Measurements from ENCODE around the gene ABCA1.

ABCA1 gene

GRCh38 chr9:104866191-104866590 lies 61.8 kb downstream of the ABCA1 start:
- peak; percentile 75 to 84 for DNase-seq
- no peak overlapping the region for H2AK5ac ChIP-seq (ENCODE audit: low read length)
- H3K4me2 ChIP-seq (ENCODE audit: low read length): no peak overlapping the region
- WGBS (ENCODE audit: extremely low coverage, insufficient coverage, insufficient read length): no CpG with 5 or more reads among the region's 1 CpG
- H4K91ac ChIP-seq (ENCODE audit: low read depth, low read length): no peak overlapping the region
- peaks cover 2% of the 10 kb centered on the region for H3K79me2 ChIP-seq (ENCODE audit: control insufficient read depth, insufficient read depth, low read length, poor library complexity)
- no peak overlapping the region for H4K12ac ChIP-seq (ENCODE audit: low read depth, low read length)
- H2BK12ac ChIP-seq (ENCODE audit: low read length): no peak overlapping the region
- H4K8ac ChIP-seq (ENCODE audit: low read depth, low read length): no peak overlapping the region
- H3K4ac ChIP-seq (ENCODE audit: low read depth, low read length): no peak overlapping the region
- no peak overlapping the region for H3K27ac ChIP-seq (ENCODE audit: low read depth, low read length)
- no peak overlapping the region for H2BK5ac ChIP-seq (ENCODE audit: low read depth, low read length, poor library complexity)
- no peak overlapping the region for H2AFZ ChIP-seq (ENCODE audit: insufficient read depth, low read length, poor library complexity)
- peaks cover 6% of the 10 kb centered on the region for H3K79me1 ChIP-seq (ENCODE audit: low read length)
- H3K18ac ChIP-seq (ENCODE audit: low read length): no peak overlapping the region
- no peaks in the 10 kb centered on the region for H3K27me3 ChIP-seq (ENCODE audit: insufficient read depth, low read length)
- H3K23ac ChIP-seq (ENCODE audit: low read length): no peak overlapping the region
- H3K4me3 ChIP-seq (ENCODE audit: low read depth, low read length): no peak overlapping the region
- H3K9me3 ChIP-seq (ENCODE audit: insufficient read depth, low read depth, low read length): peaks cover 1% of the 10 kb centered on the region
- H3K14ac ChIP-seq (ENCODE audit: low read length): no peak overlapping the region
- H2BK120ac ChIP-seq (ENCODE audit: insufficient read depth, low read length, poor library complexity): no peak overlapping the region
- no peaks in the 10 kb centered on the region for H3K36me3 ChIP-seq (ENCODE audit: control insufficient read depth in 1 of 2, insufficient read depth in 2 of 2, low read length in 2 of 2)
- peaks cover 10 to 14% of the 10 kb centered on the region in 2 experiments for H3K4me1 ChIP-seq (ENCODE audit: control insufficient read depth in 1 of 2, insufficient read depth in 2 of 2, low read length in 2 of 2)
- no peak overlapping the region for H3K9ac ChIP-seq (ENCODE audit: low read length)

GRCh38 chr9:104864675-104865104 lies 63.3 kb downstream of the ABCA1 start:
- Histone ChIP-seq H2AK5ac (ENCODE audit: low read length) (no peak overlapping the region), H2BK12ac (ENCODE audit: low read length) (peak overlapping the region; percentile 38), H4K91ac (ENCODE audit: low read depth, low read length) (peak overlapping the region; percentile 27), H3K4me1 (ENCODE audit: control insufficient read depth in 1 of 2, insufficient read depth in 2 of 2, low read length in 2 of 2) (peaks cover 7 to 14% of the 10 kb centered on the region in 2 experiments), H3K27ac (ENCODE audit: low read depth, low read length) (no peak overlapping the region), H3K14ac (ENCODE audit: low read length) (no peak overlapping the region), H3K79me2 (ENCODE audit: control insufficient read depth, insufficient read depth, low read length, poor library complexity) (peaks cover 2% of the 10 kb centered on the region), H3K4ac (ENCODE audit: low read depth, low read length) (no peak overlapping the region), H3K4me3 (ENCODE audit: low read depth, low read length) (no peak overlapping the region), H2BK5ac (ENCODE audit: low read depth, low read length, poor library complexity) (no peak overlapping the region), H2AFZ (ENCODE audit: insufficient read depth, low read length, poor library complexity) (no peak overlapping the region), H3K27me3 (ENCODE audit: insufficient read depth, low read length) (no peaks in the 10 kb centered on the region), H3K36me3 (ENCODE audit: control insufficient read depth in 1 of 2, insufficient read depth in 2 of 2, low read length in 2 of 2) (no peaks in the 10 kb centered on the region), H3K4me2 (ENCODE audit: low read length) (no peak overlapping the region), H3K23ac (ENCODE audit: low read length) (no peak overlapping the region), H4K8ac (ENCODE audit: low read depth, low read length) (no peak overlapping the region), H4K12ac (ENCODE audit: low read depth, low read length) (no peak overlapping the region), H3K9ac (ENCODE audit: low read length) (no peak overlapping the region), H2BK120ac (ENCODE audit: insufficient read depth, low read length, poor library complexity) (no peak overlapping the region), H3K9me3 (ENCODE audit: insufficient read depth, low read depth, low read length) (no peaks in the 10 kb centered on the region), H3K18ac (ENCODE audit: low read length) (no peak overlapping the region), H3K79me1 (ENCODE audit: low read length) (peaks cover 6% of the 10 kb centered on the region)
- DNase-seq: no peak
- WGBS (ENCODE audit: extremely low coverage, insufficient coverage, insufficient read length): no CpG with 5 or more reads among the region's 5 CpGs

GRCh38 chr9:104863180-104863883 lies 64.6 kb downstream of the ABCA1 start:
- H3K14ac ChIP-seq (ENCODE audit: low read length): no peak overlapping the region
- no peaks in the 10 kb centered on the region for H3K36me3 ChIP-seq (ENCODE audit: control insufficient read depth in 1 of 2, insufficient read depth in 2 of 2, low read length in 2 of 2)
- no peak overlapping the region for H2BK5ac ChIP-seq (ENCODE audit: low read depth, low read length, poor library complexity)
- no peak overlapping the region for H3K27ac ChIP-seq (ENCODE audit: low read depth, low read length)
- no peak overlapping the region for H3K9ac ChIP-seq (ENCODE audit: low read length)
- H3K4me3 ChIP-seq (ENCODE audit: low read depth, low read length): no peak overlapping the region
- H3K4ac ChIP-seq (ENCODE audit: low read depth, low read length): no peak overlapping the region
- peak in 1 of 2 donors; percentile 65 for DNase-seq
- no peak overlapping the region for H4K8ac ChIP-seq (ENCODE audit: low read depth, low read length)
- H3K23ac ChIP-seq (ENCODE audit: low read length): no peak overlapping the region
- H4K91ac ChIP-seq (ENCODE audit: low read depth, low read length): no peak overlapping the region
- no peak overlapping the region for H3K18ac ChIP-seq (ENCODE audit: low read length)
- no CpG with 5 or more reads among the region's 4 CpGs for WGBS (ENCODE audit: extremely low coverage, insufficient coverage, insufficient read length)
- H3K9me3 ChIP-seq (ENCODE audit: insufficient read depth, low read depth, low read length): no peaks in the 10 kb centered on the region
- no peak overlapping the region for H4K12ac ChIP-seq (ENCODE audit: low read depth, low read length)
- H3K4me2 ChIP-seq (ENCODE audit: low read length): no peak overlapping the region
- H2BK120ac ChIP-seq (ENCODE audit: insufficient read depth, low read length, poor library complexity): no peak overlapping the region
- H3K27me3 ChIP-seq (ENCODE audit: insufficient read depth, low read length): no peaks in the 10 kb centered on the region
- peaks cover 0 to 3% of the 10 kb centered on the region in 2 experiments for H3K4me1 ChIP-seq (ENCODE audit: control insufficient read depth in 1 of 2, insufficient read depth in 2 of 2, low read length in 2 of 2)
- H3K79me1 ChIP-seq (ENCODE audit: low read length): peaks cover 1% of the 10 kb centered on the region
- H3K79me2 ChIP-seq (ENCODE audit: control insufficient read depth, insufficient read depth, low read length, poor library complexity): no peaks in the 10 kb centered on the region
- no peak overlapping the region for H2AK5ac ChIP-seq (ENCODE audit: low read length)
- no peak overlapping the region for H2BK12ac ChIP-seq (ENCODE audit: low read length)
- H2AFZ ChIP-seq (ENCODE audit: insufficient read depth, low read length, poor library complexity): no peak overlapping the region

- Histone ChIP-seq H3K79me1 (ENCODE audit: low read length) (peaks cover 1% of the 10 kb centered on the region), H3K18ac (ENCODE audit: low read length) (no peak overlapping the region), H3K4me1 (ENCODE audit: control insufficient read depth in 1 of 2, insufficient read depth in 2 of 2, low read length in 2 of 2) (no peaks in the 10 kb centered on the region), H3K79me2 (ENCODE audit: control insufficient read depth, insufficient read depth, low read length, poor library complexity) (no peaks in the 10 kb centered on the region), H3K4me3 (ENCODE audit: low read depth, low read length) (no peak overlapping the region), H2BK120ac (ENCODE audit: insufficient read depth, low read length, poor library complexity) (no peak overlapping the region), H3K4me2 (ENCODE audit: low read length) (no peak overlapping the region), H4K8ac (ENCODE audit: low read depth, low read length) (no peak overlapping the region), H3K9ac (ENCODE audit: low read length) (no peak overlapping the region), H3K27ac (ENCODE audit: low read depth, low read length) (no peak overlapping the region), H2AFZ (ENCODE audit: insufficient read depth, low read length, poor library complexity) (no peak overlapping the region), H4K91ac (ENCODE audit: low read depth, low read length) (no peak overlapping the region), H2BK12ac (ENCODE audit: low read length) (no peak overlapping the region), H3K23ac (ENCODE audit: low read length) (no peak overlapping the region), H2AK5ac (ENCODE audit: low read length) (no peak overlapping the region), H3K9me3 (ENCODE audit: insufficient read depth, low read depth, low read length) (no peaks in the 10 kb centered on the region), H3K27me3 (ENCODE audit: insufficient read depth, low read length) (no peaks in the 10 kb centered on the region), H2BK5ac (ENCODE audit: low read depth, low read length, poor library complexity) (no peak overlapping the region), H3K14ac (ENCODE audit: low read length) (no peak overlapping the region), H4K12ac (ENCODE audit: low read depth, low read length) (no peak overlapping the region), H3K4ac (ENCODE audit: low read depth, low read length) (no peak overlapping the region), H3K36me3 (ENCODE audit: control insufficient read depth in 1 of 2, insufficient read depth in 2 of 2, low read length in 2 of 2) (no peaks in the 10 kb centered on the region)
- DNase-seq: no peak
- no CpG with 5 or more reads among the region's 2 CpGs for WGBS (ENCODE audit: extremely low coverage, insufficient coverage, insufficient read length)
Observed at GRCh38 chr9:104861397-104861796, 66.6 kb downstream of the ABCA1 start.

Data from trophoblast cell (in vitro differentiated cells and primary cell).